Activated CD4-positive, CD25-positive, alpha-beta regulatory T cell (primary cell): ENCODE measurements around the gene STOML1.
A peak's percentile ranks its signal among the peaks of the same experiment; 100 is the strongest.
"Not testable (repeated sequence)": the region's sequence is repeated elsewhere in the genome, so short reads cannot be mapped to it uniquely, and the experiment has no call there.

Source experiments
- DNase-seq, 4 experiments: peaks; one replicate each; lab custom pipeline; 2025; lab: John Stamatoyannopoulos, UW

STOML1 gene

GRCh38 chr15:73962433-73962832, 29.7 kb downstream of the STOML1 start:
- DNase-seq = no peak

GRCh38 chr15:73960472-73961070, 31.5 kb downstream of the STOML1 start:
- not testable (repeated sequence) for DNase-seq

GRCh38 chr15:73959801-73960200, 32.3 kb downstream of the STOML1 start:
- DNase-seq = no peak

- no peak for DNase-seq
Observed at GRCh38 chr15:73959012-73959581, 33.0 kb downstream of the STOML1 start.

- DNase-seq = no peak
Observed at GRCh38 chr15:73957785-73958184, 34.3 kb downstream of the STOML1 start.

GRCh38 chr15:73957276-73957675, 34.8 kb downstream of the STOML1 start:
- DNase-seq = no peak

GRCh38 chr15:73956743-73957135, 35.4 kb downstream of the STOML1 start:
- no peak for DNase-seq

- no peak for DNase-seq
Observed at GRCh38 chr15:73955861-73956742, 36.0 kb downstream of the STOML1 start.

- DNase-seq = no peak
Observed at GRCh38 chr15:73955326-73955725, 36.8 kb downstream of the STOML1 start.

GRCh38 chr15:73954188-73955145, 37.6 kb downstream of the STOML1 start:
- no peak for DNase-seq

GRCh38 chr15:73952913-73953750, 39.0 kb downstream of the STOML1 start:
- no peak for DNase-seq

- DNase-seq = no peak
Observed at GRCh38 chr15:73952171-73952912, 39.8 kb downstream of the STOML1 start.

GRCh38 chr15:73951601-73952000, 40.5 kb downstream of the STOML1 start:
- no peak for DNase-seq

- DNase-seq = peak; percentile 19 to 49 (median 32)
Observed at GRCh38 chr15:73950831-73951561, 41.1 kb downstream of the STOML1 start.

GRCh38 chr15:73950479-73950830, 41.6 kb downstream of the STOML1 start:
- no peak for DNase-seq

- DNase-seq = no peak
Observed at GRCh38 chr15:73949496-73949895, 42.6 kb downstream of the STOML1 start.

GRCh38 chr15:73948982-73949381, 43.1 kb downstream of the STOML1 start:
- DNase-seq = no peak

- no peak for DNase-seq
Observed at GRCh38 chr15:73948396-73948795, 43.7 kb downstream of the STOML1 start.

GRCh38 chr15:73947651-73948050, 44.4 kb downstream of the STOML1 start:
- DNase-seq = no peak
